Testis (tissue), 2 donors: ENCODE measurements around the gene ZNF416.

Source experiments
- POLR2A ChIP-seq: fragments of 450-650 bp; IDR thresholded peaks from one replicate; pipeline ENCODE4 v1.6.1; 2017; ENCODE audit warnings: antibody characterized with exemption, mild to moderate bottlenecking, moderate library complexity
- TF ChIP-seq, protein P1 (sequence below), 3 experiments: fragments of 450-650 bp in 2 of 3; fragments of 200-600 bp in 1 of 3; sonication (generic) in 1 of 3; IDR thresholded peaks; one replicate each; pipeline ENCODE4 v1.5.1; 2016 to 2019; ENCODE audit warnings: antibody characterized with exemption in 3 of 3, mild to moderate bottlenecking in 2 of 3, moderate library complexity in 1 of 3

DNA sequence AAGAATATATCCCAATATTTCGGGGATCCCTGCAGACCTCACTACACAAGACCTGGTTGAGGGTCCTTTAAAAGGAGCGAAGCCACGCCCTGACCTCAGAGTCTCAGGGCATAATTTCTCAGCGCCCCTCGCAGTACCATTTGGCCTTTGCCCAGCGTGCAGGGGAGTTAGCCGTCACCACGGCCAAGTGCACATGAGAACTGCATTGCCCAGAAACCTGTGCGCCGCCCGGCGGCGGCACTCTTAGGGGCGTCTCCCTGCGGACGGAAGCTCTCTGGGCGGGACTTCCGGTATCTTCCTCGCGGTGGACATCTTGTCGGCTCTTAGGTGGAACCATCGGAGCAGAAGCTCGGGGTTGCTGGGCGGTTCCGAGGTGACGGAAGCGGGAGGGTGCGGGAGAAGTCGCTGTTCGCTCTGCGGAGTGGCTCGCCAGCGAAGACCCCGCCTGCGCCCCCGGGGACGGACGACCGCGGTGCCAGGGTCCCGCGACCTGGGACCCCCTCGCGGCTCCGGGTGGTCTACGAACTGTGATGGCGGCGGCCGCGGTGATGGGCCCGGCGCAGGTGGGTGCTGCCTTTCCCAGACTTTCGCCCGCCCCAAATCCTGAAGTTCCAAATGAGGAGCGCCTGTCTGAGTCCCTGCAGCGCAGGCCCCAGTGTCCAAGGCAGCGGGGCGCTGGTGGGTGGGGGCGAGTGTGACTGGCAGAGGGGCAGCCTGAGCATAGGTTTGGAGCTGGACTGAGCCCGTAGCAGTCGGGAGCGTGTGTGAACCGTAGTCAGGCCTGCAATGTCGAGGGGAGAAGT lies 35.4 kb upstream of the ZNF416 start, which contains the start of gene ZNF134:
- TF ChIP-seq POLR2A, result no peak
- TF ChIP-seq, protein P1, sequence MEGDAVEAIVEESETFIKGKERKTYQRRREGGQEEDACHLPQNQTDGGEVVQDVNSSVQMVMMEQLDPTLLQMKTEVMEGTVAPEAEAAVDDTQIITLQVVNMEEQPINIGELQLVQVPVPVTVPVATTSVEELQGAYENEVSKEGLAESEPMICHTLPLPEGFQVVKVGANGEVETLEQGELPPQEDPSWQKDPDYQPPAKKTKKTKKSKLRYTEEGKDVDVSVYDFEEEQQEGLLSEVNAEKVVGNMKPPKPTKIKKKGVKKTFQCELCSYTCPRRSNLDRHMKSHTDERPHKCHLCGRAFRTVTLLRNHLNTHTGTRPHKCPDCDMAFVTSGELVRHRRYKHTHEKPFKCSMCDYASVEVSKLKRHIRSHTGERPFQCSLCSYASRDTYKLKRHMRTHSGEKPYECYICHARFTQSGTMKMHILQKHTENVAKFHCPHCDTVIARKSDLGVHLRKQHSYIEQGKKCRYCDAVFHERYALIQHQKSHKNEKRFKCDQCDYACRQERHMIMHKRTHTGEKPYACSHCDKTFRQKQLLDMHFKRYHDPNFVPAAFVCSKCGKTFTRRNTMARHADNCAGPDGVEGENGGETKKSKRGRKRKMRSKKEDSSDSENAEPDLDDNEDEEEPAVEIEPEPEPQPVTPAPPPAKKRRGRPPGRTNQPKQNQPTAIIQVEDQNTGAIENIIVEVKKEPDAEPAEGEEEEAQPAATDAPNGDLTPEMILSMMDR (IDR thresholded peaks at IDR 0.05), result no peak
